Glomerular endothelial cell (primary cell): ENCODE measurements around the gene ZNF593OS. TPM values are rescaled to one million over a fixed set of nuclear protein-coding genes. Genes with fewer than 3 reads are reported as not detected.

Source experiments
- DNase-seq: peaks from one replicate; pipeline ENCODE4 v3.0.0-alpha.2; 2011; ENCODE audit warnings: low read depth, low spot score; ENCODE audit errors: extremely low read depth
- total RNA-seq: library from RNA; depleted of rRNA; stranded (reverse); fragments of >200 nt; gene quantifications from 2 replicates; pipeline ENCODE4 v1.2.3, GENCODE V29; 2015

ZNF593OS gene
- total RNA-seq, 1 donor from 2014 or later = not detected

DNA sequence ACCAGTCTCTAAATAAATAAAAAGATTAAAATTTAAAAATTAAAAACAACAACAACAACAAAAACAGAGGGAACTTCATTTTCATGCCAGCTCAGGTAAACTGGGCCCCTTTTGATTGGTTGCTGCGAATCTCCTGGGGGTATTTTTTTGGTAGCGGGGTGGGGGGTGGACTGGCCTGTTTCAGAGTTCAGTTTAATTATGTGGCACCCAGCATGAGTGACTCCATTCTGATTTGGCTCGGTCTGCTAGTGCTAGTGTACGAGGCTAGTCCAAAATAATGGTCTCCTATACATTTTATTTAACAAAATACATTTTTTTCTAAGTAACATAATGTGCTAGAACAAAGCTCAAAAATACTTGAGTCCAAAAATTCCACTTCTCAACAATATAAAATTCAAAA, 41.9 kb downstream of the ZNF593OS start:
- no peak for DNase-seq

DNA sequence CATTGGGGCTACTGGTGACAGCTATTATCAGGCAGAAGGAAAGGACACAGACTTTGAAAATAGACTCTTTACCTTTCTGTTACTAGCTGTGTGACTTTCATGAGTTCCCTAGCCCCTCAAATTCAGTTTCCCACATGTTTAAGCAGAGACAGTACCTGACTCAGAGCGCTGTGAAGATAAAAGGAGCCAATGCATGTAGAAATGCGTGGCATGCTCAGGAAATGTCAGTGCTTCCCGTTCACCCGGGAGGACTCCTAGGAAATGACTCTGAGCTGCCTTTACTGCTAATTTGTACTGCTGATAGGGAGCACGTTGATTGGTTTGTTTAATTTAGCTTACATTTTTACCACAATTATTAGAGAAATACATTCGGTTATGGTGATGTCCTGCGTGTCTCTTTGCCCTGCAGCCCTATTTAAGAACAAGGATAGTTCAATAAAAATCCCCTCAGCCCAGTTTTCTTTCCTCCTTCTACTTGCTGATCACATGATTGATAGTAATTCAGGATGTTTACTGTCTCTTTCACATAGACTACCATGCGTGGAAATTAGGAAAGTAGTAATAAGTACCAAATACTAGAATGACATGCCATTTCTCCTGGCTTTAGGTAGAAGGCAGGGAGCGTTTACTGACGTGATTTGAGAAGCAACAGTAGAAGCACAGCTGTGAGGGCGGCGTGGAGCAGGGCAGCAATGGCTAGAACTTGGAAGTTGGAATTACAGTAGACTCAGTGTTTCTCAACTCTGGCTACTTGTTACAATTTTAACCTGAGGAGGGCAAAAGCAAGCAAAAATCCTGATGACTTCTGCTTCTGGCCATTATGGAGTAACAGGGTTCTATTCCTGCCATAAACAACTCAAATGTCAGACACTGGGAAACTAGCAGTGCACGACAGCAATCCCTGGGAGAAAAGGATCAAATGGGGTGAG, 44.1 kb downstream of the ZNF593OS start:
- no peak for DNase-seq

DNA sequence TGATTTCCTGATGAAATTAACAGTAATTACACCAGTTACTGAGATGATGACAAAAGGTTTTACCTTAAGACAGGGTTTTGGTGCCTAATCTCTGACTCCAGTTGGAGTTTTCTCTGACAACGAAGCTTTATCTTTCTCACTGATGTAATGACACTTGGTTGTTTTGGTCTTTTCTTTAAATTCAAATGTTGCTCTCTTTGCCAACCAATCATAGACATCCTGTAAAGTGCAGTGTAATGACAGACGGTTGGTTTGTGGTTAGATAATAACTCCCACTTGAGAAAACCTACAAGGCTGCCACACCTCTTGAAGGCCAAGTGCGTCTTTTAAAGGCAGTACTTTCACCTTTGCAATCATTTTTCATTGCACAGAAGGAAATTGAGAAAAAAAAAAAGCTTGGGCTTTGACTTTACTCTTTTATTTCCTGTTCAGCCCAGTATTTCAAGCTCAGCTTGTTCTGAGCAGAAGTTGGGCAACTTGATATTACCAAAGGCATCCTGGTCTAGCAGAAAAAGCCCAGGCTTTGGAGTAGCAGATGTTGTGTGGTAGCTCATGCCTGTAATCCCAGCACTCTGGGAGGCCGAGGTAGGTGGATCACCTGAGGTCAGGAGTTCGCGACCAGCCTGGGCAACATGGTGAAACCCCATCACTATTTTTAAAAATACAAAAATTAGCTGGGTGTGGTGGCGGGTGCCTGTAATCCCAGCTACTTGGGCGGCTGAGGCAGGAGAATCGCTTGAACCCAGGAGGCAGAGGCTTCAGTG, 45.1 kb downstream of the ZNF593OS start:
- no peak for DNase-seq

DNA sequence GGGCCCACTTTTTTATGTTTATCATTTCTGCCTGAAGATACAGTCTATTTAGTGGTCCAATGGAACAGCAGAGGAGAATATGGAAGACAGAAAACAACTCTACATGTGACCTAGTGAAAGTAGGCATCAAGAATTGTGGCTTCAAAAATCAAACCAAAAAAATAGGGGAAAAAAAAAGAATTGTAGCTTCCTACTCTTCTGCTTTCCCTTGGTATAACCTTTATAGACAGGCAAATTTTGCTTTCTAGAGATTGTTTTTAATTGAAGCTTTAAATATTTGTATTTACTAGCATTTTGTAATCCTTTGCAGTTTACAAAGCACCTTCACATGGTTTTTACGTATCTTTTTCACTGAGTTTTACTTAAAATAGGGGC, 45.7 kb downstream of the ZNF593OS start:
- no peak for DNase-seq

DNA sequence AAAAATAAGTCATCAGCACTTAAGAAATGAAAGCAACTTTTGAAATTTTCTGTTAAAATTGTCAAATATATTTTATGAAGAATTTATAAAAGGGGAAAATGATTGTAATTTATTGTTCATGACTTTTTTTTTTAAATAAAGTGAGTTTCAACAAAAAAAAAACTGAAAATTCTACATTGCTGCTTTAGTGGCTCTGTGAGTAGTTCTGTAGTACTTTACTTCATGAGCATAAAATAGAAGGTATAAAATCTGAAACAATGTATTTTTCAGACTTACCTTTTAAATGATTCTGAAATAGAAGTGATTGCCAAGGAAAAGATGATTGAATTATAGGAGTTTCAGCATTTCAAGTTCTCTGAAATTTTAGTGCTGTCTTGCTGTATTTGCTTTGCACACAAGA, 46.2 kb downstream of the ZNF593OS start:
- no peak for DNase-seq

DNA sequence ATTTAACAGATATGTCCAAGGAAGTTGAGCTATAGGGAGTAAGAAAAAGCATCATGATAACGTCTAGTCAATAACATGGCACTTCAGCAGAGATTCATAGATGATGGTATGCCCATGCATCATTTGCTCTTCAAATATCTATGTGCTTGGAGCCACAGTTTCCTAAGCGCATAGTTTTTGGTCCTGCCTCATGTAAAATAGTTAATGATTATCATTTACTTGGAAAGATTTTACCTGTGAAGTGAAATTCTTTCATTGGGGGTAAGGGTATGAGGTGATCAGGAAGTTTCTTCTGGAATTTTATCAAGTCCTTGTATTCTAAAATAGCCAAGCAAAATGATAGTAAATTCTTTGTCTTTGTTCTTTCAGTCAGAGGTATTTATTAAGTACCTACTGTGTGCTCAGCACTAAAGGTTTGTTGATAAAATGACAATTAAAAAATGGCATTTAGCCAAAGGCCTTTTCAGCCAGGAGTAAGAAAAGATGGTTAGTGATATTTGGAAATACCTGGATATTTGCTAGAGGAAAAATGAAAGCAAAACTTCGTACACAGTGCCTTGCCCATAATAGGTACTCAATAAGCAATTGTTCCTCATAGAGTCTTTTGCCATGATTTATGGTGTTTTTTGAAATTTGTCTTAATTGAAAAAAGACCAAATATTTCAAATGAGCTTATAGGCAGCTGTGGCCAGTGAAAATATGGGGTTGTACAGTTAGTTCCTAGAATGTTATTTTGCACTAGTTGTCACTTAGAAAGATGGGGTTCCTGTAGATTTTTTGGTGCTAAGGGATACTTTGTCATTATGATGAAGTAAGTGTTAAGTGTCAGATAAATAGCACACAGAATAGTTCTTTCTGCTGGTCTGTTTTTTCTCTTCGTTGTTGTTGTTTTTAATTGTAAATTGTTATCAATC, 47.0 kb downstream of the ZNF593OS start:
- DNase-seq = no peak

DNA sequence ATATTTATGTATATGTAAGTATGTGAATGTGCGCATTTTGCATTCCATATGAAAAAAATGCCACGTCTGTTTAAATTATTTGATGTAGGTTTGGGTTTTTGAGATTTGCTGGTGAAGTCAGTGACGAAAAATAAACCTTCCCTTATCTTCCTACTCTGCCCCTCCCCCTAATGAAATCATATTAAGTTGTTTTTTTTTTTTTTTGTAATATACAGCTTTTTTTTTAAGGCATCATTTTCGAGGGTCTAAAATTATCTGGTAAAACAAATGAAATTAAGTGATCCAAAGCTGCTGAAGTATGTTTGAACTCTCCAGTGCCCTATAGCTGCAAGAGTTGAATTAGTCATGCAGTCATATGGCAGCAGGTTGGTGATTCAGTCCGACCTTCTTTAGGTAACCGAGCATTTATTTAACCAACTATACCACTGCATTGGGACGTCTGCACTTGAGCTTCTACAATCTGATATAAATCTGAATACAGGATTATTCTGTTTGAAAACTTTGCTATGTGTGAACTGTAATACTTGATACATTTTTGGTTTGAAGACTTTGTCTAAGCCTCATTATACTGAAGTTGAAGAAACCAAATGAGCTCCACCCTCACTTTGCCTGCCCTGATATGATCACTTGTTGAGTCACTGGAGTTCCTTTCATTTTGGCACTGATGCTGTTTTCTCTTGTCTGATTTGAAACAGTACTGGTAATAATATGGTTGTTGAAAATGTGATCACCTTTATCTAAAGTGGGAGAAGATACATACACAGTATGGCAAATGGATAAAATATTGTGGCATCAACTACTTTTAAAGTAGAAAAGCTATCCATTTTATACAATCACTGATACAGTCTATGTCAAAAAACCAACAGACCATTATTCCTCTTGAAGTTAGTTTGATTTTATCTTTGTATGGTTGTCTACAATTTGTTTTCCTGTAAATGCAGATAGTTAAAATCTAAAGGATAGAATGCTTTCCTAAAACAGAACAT, 48.4 kb downstream of the ZNF593OS start:
- DNase-seq = no peak

DNA sequence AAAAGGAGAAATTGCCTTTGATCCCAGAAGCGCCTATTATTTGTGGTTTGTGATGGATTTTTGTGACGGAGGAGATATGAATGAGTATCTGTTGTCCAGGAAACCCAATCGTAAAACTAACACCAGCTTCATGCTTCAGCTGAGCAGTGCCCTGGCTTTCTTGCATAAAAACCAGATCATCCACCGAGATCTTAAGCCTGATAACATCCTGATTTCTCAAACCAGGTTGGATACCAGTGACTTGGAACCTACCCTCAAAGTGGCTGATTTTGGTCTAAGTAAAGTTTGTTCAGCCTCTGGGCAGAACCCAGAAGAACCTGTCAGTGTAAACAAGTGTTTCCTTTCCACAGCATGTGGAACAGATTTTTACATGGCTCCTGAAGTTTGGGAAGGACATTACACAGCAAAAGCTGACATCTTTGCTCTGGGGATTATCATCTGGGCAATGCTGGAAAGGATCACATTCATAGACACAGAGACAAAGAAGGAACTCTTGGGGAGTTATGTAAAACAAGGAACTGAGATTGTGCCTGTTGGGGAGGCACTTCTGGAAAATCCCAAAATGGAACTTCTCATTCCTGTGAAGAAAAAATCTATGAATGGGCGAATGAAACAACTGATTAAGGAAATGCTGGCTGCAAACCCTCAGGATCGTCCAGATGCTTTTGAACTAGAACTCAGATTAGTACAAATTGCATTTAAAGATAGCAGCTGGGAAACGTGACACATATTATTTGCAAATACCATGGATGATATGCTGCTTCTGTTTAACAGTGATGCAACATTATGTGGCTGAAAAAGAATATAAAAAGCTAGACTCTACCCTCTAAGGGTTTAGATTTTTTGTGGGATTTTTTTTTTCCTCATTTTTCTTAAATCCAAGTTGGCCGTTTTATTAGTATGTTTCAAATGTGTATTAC, 49.5 kb downstream of the ZNF593OS start:
- no peak for DNase-seq

DNA sequence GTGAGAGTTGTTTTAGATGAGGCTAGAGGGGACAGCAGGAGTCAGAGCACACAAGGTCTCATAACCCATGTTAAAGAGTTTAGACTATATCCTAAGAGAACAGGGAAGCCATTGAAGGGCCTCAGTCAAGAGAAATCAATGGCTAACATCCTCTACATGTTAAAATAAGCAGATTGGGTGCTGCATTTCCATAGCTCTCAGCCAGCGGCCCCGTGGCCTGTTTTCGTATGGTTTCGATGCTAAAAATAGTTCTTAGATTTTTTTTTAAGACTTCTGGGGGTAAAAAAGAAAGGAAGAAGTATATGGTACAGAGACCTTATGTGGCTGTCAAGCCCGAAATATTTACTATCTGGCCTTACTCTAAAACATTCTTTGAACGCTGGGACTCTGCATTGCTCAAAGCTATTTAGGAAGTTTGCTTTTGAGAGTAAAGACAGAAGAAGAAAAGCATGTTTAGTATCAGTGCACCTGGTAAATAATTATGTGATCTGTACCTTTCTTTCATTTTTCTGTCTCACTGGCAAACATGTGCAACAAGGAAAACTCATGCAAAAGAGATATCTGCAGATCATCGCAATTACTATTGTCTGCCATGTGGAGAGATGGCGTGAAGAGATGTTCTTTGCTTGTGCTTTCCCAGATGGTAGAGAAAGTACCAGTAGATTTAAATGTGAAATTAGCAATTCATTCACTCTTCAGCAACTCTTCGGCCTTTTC, 51.6 kb downstream of the ZNF593OS start:
- no peak for DNase-seq

Other genes starting within 250 kb of the ZNF593OS start
- 8.2 and 10.5 TPM in 2 replicates for gene PAFAH2, start 173.8 kb downstream of the ZNF593OS start, total RNA-seq
- gene EXTL1, start 150.1 kb downstream of the ZNF593OS start, total RNA-seq = 0.06 TPM in 1 of 2 replicates, not detected in the other
- not detected in 2 replicates for gene SLC30A2, start 125.7 kb downstream of the ZNF593OS start, total RNA-seq
- not detected in 2 replicates for gene TRIM63, start 104.2 kb downstream of the ZNF593OS start, total RNA-seq
- gene PDIK1L, start 60.0 kb downstream of the ZNF593OS start, total RNA-seq = 1.8 and 5.4 TPM in 2 replicates
- 4.1 and 5.8 TPM in 2 replicates for gene FAM110D, start 12.8 kb downstream of the ZNF593OS start, total RNA-seq
- not detected in 2 replicates for gene C1orf232, start 2.9 kb downstream of the ZNF593OS start, total RNA-seq
- gene ZNF593, start 1.9 kb downstream of the ZNF593OS start, total RNA-seq = 26.5 and 27.2 TPM in 2 replicates
- 1.0 TPM in 1 of 2 replicates, not detected in the other for gene CNKSR1, start 5.7 kb upstream of the ZNF593OS start, total RNA-seq
- gene CATSPER4, start 18.8 kb upstream of the ZNF593OS start, total RNA-seq = not detected in 2 replicates
- 7.4 and 7.9 TPM in 2 replicates for gene CEP85, start 62.4 kb upstream of the ZNF593OS start, total RNA-seq
- 258 and 260 TPM in 2 replicates for gene SH3BGRL3, start 108.3 kb upstream of the ZNF593OS start, total RNA-seq
- gene UBXN11, start 134.8 kb upstream of the ZNF593OS start, total RNA-seq = 1.9 and 5.0 TPM in 2 replicates
- not detected in 2 replicates for gene CD52, start 146.1 kb upstream of the ZNF593OS start, total RNA-seq
- under 0.01 TPM in 1 of 2 replicates, not detected in the other for gene CRYBG2, start 182.3 kb upstream of the ZNF593OS start, total RNA-seq
- not detected in 2 replicates for gene ZNF683, start 200.9 kb upstream of the ZNF593OS start, total RNA-seq
- gene LIN28A, start 239.0 kb upstream of the ZNF593OS start, total RNA-seq = 0.05 and 0.06 TPM in 2 replicates